DND-41 (cell line): ENCODE results near the gene SDCBP2.

Experiments
- ATAC-seq: fragments of 200-7000 bp; cut with Tn5 transposase; 3 replicates; pipeline ENCODE4 v1.9.1; 2021; ENCODE audit warnings: low read depth; ENCODE audit not compliant: insufficient read depth
- DNase-seq: peaks from one replicate; pipeline ENCODE4 v3.0.0-alpha.2; 2020
- H2AFZ ChIP-seq: 2 replicates; pipeline ENCODE4 v1.6.0; 2012; ENCODE audit warnings: low read depth, low read length
- H3K27ac ChIP-seq: 2 replicates; pipeline ENCODE4 v1.5.1; 2012; ENCODE audit warnings: low read length, inconsistent platforms
- H3K27me3 ChIP-seq: fragments of 200-600 bp; sonication (generic); 2 replicates; pipeline ENCODE4 v1.6.0; 2012; ENCODE audit warnings: low read length, mild to moderate bottlenecking, inconsistent platforms; ENCODE audit not compliant: insufficient read depth, poor library complexity
- H3K36me3 ChIP-seq: 2 replicates; pipeline ENCODE4 v1.5.1; 2012; ENCODE audit warnings: low read length, inconsistent platforms; ENCODE audit not compliant: insufficient read depth
- H3K4me1 ChIP-seq: 2 replicates; pipeline ENCODE4 v1.5.1; 2012; ENCODE audit warnings: mild to moderate bottlenecking, low read length; ENCODE audit not compliant: insufficient read depth
- H3K4me2 ChIP-seq: 2 replicates; pipeline ENCODE4 v1.6.0; 2012; ENCODE audit warnings: mild to moderate bottlenecking, moderate library complexity, low read length, inconsistent platforms; ENCODE audit not compliant: insufficient read depth
- H3K4me3 ChIP-seq, 2 experiments: fragments of 200-600 bp in 1 of 2; shearing (Covaris generic) in 1 of 2; 2 replicates each; pipeline ENCODE4 v1.5.1; 2012 to 2016; ENCODE audit warnings: inconsistent platforms in 2 of 2, low read length in 2 of 2, mild to moderate bottlenecking in 2 of 2, low read depth in 1 of 2, moderate library complexity in 1 of 2
- H3K79me2 ChIP-seq: 2 replicates; pipeline ENCODE4 v1.6.0; 2012; ENCODE audit warnings: low read length, inconsistent platforms; ENCODE audit not compliant: insufficient read depth
- H3K9ac ChIP-seq: 2 replicates; pipeline ENCODE4 v1.6.0; 2012; ENCODE audit warnings: low read depth, mild to moderate bottlenecking, inconsistent platforms, low read length, moderate library complexity
- H3K9me3 ChIP-seq: 2 replicates; pipeline ENCODE4 v1.5.1; 2012; ENCODE audit warnings: low read length, moderate library complexity, mild to moderate bottlenecking, inconsistent platforms; ENCODE audit not compliant: insufficient read depth, severe bottlenecking
- H4K20me1 ChIP-seq: 2 replicates; pipeline ENCODE4 v1.6.0; 2012; ENCODE audit warnings: low read length; ENCODE audit not compliant: insufficient read depth
- CTCF ChIP-seq: IDR thresholded peaks from 2 replicates; pipeline ENCODE4 v1.5.1; 2012; ENCODE audit warnings: borderline replicate concordance, low read length, moderate library complexity, mild to moderate bottlenecking; ENCODE audit not compliant: poor library complexity, severe bottlenecking; ENCODE audit errors: extremely low read depth
- EZH2 ChIP-seq: IDR thresholded peaks from 3 replicates; pipeline ENCODE4 v1.6.1; 2012; ENCODE audit warnings: borderline replicate concordance, low read depth, mild to moderate bottlenecking, moderate library complexity, low read length, inconsistent platforms; ENCODE audit not compliant: severe bottlenecking

The SDCBP2 gene

DNA sequence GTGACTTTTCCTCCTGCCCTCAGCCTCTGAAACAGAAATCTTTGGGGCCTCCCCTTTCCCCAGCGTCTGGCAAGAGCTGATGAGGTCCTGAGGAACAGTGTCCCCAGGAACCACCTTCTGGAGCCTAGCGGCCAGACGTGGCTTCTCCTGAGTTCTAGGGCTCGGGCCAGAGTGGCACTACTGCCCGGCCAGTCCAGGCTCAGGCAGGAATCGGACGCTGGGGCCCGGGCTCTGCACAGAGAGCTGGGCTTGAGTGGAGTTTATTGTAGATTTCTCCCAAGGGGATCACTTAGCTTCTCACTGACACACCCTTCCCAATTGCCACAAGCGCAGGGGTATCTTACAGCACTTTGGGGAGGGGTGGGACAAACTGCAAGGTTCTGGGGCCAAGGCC lies 20.2 kb downstream of the SDCBP2 start:
- peaks cover 5% of the 10 kb centered on the region for H3K4me1 ChIP-seq
- TF ChIP-seq CTCF (no peak), EZH2 (no peak)

DNA sequence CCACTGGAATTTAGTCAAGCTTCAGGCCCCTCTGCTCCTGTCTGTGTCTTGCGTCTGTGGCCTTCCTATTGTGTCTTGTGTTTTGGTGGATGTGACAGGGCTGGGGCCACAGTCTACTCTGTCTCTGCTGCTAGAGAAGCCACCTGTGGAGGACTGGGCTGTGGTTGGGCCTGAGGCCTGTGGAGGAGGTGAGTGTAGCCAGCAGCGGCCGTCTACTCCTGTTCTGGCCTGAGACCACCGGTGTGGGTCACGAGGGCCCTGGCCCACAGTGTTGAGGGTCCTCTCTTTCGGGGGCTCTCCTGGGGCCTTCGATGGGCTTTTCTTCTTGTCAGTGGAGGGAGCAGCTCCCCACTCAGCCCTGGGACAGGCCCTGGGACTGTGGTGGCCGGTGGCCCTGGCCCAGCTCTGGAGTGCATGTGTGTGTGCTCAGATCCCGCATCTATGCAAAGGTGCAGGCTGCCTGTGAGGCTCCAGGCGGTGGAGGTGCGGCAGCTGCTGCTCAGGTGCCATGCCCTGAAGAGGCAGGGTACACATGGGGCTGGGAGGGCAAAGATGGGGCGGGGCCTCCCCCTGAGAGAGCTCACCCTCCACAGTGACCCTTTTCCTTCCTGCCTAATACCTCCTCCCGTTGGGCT lies 20.8 kb downstream of the SDCBP2 start:
- TF ChIP-seq EZH2 (no peak), CTCF (no peak)
- Histone ChIP-seq H3K9ac (no peak overlapping the region), H4K20me1 (no peaks in the 10 kb centered on the region; the same call in 1 of the 2 replicates), H3K36me3 (no peaks in the 10 kb centered on the region), H3K4me1 (no peaks in the 10 kb centered on the region), H3K9me3 (no peaks in the 10 kb centered on the region), H3K4me2 (no peak overlapping the region), H3K27me3 (no peaks in the 10 kb centered on the region), H2AFZ (no peak overlapping the region), H3K27ac (no peak overlapping the region), H3K4me3 (no peak overlapping the region), H3K79me2 (no peaks in the 10 kb centered on the region)
- no peak for ATAC-seq
- DNase-seq = no peak

More for the DNA sequence above, 20.2 kb downstream of the SDCBP2 start:
- Histone ChIP-seq H2AFZ (no peak overlapping the region), H3K9me3 (no peaks in the 10 kb centered on the region), H3K79me2 (no peaks in the 10 kb centered on the region), H3K36me3 (no peaks in the 10 kb centered on the region), H3K27ac (no peak overlapping the region), H3K4me3 (no peak overlapping the region), H3K9ac (no peak overlapping the region), H3K4me2 (no peak overlapping the region), H3K27me3 (no peaks in the 10 kb centered on the region), H4K20me1 (no peaks in the 10 kb centered on the region; the same call in 1 of the 2 replicates)
- no peak for ATAC-seq
- no peak for DNase-seq

DNA sequence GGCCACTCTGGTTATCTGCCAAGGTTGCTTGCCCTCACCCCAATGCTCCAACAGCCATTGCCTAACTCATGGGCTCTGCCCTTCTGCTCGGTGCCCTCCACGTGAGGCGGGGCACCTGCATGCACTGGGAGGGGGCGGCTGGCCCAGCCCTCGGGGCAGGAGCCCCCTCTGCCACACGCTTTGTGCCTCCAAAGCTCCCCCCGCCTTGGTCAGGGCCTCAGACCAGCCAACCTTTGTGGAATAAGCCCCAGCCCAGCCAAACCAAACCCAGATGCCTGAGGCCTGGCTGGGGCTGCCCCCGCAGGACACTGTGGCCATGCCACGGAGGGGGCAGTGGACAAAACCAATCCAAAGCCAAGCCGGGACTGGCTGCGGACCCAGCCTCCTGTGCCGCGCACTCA lies 21.4 kb downstream of the SDCBP2 start:
- no peak overlapping the region for H3K4me2 ChIP-seq
- H3K4me1 ChIP-seq = no peaks in the 10 kb centered on the region

More for the DNA sequence above, 21.4 kb downstream of the SDCBP2 start:
- ATAC-seq = no peak
- no peaks in the 10 kb centered on the region for H3K79me2 ChIP-seq
- DNase-seq = no peak
- H3K9me3 ChIP-seq = no peaks in the 10 kb centered on the region
- no peak overlapping the region for H3K9ac ChIP-seq
- H3K36me3 ChIP-seq = no peaks in the 10 kb centered on the region
- H4K20me1 ChIP-seq = no peaks in the 10 kb centered on the region; the same call in 1 of the 2 replicates
- H3K4me3 ChIP-seq = no peak overlapping the region
- H2AFZ ChIP-seq = no peak overlapping the region
- no peak for TF ChIP-seq EZH2
- no peak for TF ChIP-seq CTCF
- H3K27me3 ChIP-seq = no peaks in the 10 kb centered on the region
- no peak overlapping the region for H3K27ac ChIP-seq
